ENCODE measurements around the gene RGS13.

DNA sequence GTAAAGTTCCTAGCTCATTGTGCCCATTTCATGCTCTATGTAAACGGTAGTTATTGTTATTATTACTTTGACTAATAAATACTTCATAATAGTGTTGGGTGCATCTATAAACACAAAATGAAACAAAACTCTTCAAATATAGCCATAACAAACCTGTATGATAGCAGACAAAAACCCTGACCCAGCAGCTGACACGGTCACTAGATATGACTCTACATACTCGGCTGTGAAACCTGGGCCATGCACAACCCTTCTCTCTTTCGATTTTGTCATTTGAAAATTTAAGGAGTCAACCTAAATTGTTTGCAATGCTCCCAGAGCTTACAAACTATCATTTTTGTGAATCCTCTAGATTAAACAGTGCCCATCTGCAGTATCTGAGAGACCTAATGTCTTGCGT lies 8.0 kb upstream of the RGS13 start:
- TF ChIP-seq POLR2A (IDR thresholded peaks at IDR 0.05; ENCODE audit: low read length) (no peak), GATA1 (IDR thresholded peaks at IDR 0.05; ENCODE audit: low read depth, low read length) (no peak)

Measured in erythroblast (primary cell).